Left renal pelvis (tissue), 4 donors: Measurements from ENCODE around the gene PJA2. TPM values are rescaled to one million over a fixed set of nuclear protein-coding genes. Genes with fewer than 3 reads are reported as not detected.

Source experiments
- DNase-seq, 4 donors: peaks; one replicate each; pipeline ENCODE4 v3.0.0-alpha.2; 2013; ENCODE audit warnings: low read depth in 4 of 4, low spot score in 3 of 4
- polyA plus RNA-seq, 4 donors: library from polyadenylated mRNA; unstranded; fragments of 120-200 nt; gene quantifications; one replicate each; pipeline ENCODE4 v1.2.1, GENCODE V29; 2013; ENCODE audit not compliant: insufficient read length in 4 of 4

PJA2 gene
- polyA plus RNA-seq, 4 donors = 118 to 174 (median 148) TPM

DNA sequence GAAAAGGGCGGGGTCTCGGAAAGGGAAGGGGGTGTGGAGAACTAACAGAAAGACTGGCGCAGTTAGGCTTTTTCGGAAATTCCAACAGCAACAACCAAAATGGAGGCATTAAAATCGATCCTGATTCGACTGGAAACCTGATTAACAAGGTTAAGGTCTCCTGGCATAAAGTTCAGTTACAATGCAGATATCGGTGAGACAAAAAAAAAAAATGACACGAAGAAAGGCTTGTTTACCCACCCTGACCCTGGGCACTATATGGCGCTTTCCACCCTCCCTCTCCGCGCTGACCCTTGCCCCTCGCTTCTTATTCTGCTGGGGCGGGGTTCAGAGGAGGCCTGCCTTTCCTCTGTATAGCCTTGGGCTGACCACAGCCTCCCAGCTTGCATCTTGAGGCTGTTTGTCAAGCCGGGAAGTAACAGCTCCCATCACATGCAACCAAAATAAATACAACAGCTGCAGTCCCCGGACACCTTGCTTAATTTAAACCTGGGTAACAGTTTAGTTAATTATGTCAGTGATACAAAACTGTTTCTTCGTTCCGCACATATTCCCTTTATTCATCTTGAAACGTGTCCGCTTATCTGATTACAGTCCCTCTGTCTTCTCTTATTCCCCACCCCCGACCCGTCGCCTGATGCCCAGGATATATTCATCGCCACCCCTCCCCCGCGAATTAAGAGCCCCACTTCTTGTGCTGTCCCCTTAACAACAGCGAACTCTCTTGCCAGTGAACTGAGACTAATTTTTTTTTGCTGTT is 795 bp upstream of the PJA2 start:
- peak; percentile 46 to 79 (median 58) for DNase-seq

DNA sequence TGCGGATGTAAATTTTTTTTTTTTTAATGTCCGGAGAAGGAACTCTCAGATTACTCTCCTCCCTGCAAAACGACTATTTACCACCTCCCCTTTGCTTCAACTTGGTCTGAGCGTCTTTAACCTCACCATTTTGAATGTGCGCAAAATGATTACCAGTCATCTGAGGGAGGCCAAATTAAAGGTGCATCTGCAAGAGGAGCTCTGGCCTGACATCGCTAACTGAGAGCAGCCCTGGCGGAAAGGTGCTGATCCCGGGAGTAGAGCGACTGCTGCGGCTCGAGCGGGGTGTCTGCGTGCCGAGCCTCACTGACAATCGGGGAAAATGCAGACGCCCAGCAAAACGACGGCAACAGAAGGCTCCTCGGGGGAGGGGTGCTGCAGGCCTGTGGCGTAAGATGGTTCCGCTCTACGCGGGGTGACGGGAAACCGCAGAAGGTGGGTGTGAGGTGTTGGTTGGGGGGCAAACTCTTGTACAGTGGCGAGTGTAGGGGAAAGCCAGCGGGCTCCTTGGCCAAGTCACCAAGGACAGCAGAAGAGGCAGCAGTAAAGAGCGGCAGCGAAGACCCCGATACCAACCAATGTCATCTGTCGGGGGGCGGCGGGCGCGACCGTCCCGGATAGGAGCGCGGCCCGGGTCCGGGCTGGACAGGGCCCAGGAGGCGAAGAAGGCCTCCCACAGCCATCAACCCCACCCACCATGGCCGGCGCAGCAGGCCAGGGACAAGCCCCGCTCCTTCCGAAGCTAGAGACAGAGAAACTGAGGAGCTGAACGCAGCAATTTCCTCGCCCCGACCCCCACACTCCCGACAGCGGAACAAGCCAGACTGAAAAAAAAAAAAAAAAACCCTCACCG is 557 bp downstream of the PJA2 start:
- peak in 3 of 4 donors; percentile 56 to 66 (median 59) for DNase-seq

DNA sequence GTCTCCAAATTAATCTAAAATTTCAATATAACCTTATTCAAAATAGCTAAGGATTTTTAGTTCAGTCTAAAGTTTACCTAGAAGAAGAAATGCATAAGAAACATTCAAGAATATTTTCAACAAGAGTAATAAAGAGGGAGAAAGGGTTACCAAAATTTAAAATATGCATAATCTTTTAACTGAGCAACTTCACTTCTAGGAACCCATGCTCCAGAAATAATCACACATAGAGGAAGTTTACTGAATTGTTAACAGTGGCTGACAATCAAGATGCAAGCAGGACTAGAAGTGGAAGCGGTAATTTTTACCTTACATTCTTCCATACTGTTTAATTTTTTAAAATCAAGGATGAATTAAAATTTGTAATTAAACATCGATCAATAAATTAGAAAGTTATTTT is 1.9 kb downstream of the PJA2 start:
- no peak for DNase-seq

DNA sequence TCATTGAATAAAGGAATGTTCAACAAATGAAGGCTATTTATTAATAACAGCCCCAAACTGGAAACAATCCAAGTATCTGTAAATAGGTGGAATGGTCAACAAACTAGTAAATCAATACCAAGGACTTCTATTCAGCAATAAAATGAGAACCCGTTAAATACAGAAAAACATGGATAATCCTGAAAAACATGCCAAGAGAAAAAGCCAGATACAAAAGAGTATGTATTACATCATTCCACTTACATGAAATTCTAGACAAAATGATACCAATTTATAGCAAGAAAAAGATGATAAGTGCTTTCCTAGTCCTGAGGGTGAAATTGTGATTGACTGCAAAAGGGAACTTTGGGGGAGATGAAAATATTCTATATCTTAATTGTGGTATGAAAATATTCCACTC is 3.1 kb downstream of the PJA2 start:
- DNase-seq = no peak

- no peak for DNase-seq
These were observed 5.3 kb downstream of the PJA2 start for GRCh38 chr5:109404428-109404960.

GRCh38 chr5:109403469-109403868 is 6.3 kb downstream of the PJA2 start:
- DNase-seq = no peak

DNA sequence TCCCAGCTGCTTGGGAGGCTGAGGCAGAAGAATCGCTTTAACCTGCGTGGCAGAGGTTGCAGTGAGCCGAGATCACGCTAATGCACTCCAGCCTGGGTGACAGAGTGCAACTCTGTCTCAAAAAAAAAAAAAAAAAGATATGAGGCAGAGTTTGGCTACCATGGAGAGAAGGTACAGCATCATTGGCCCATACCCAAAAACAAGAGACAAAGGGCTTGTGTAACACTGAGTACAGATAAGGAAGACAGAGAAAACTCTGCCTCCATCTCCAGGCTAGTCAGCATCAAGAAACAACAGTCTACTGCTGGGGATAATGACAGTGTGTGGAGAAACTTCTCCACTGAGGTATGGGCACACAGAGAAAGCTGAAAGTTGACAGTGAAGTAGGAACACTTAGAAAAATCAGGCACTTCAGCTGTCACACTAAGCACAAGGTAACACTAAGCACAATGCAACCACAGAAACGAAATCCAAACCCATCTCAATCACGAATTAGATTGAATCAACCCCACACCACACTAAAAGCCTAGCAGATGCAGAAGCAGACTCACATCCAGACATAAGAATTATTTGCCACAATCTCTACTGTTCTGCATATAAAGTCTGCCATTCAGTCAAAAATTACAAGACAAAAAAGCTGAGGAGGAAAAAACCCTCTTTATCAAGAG is 10.5 kb downstream of the PJA2 start:
- DNase-seq = no peak

GRCh38 chr5:109396965-109397364 is 12.8 kb downstream of the PJA2 start:
- no peak for DNase-seq

DNA sequence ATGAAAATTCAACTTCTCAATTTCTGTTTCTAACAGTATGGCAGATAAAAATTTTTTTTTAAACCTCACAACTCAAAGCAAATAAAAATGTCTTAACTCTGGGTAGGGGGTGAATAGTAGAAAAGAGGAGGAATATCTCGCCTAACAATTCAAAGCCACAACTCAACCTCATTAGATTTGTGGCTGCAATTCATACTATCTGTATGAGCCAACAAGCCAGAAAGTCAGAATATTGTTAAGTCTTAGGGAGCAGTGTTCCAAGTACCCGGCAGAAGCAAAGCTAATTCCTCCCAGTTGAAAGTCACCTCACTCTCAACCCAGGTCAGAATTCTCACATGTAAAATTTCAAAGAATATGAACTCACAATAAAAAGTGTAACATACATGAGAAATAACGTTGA is 15.0 kb downstream of the PJA2 start:
- DNase-seq = no peak

DNA sequence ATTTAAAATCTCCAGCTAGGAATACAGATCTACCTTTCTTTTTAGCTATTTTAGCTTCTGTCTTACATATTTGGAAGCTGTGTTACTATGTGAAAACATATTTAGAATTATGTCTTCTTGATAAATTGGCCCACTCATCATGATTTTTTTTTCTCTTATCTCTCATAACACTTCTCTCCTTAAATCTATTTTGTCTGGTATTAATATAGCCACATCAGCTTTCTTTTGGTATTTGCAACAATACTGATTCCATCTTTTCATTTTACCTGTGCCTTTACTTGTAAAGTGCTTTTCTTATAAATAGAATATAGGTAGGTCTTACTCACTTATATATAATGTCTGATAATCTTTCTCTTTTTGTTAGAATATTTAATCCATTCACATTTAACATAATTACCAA is 19.6 kb downstream of the PJA2 start:
- DNase-seq = no peak

DNA sequence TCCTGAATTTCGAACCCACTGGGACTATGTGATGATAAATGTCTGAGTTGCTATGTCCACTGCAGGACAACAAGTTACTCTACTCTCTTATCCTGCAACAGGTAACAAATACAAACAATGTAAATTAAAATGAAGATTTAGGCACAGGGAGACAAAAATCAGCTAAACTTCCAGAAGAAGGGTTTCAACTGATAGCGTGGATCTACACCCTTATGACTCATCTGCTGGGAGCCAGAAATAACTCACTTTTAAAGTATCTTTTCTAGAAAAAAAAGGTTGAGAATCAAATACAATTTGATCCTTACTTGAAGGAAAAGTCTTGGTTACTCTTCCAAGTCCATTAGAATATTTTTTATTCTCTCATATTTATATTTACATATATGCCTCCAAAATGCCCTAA is 21.4 kb downstream of the PJA2 start:
- no peak for DNase-seq

DNA sequence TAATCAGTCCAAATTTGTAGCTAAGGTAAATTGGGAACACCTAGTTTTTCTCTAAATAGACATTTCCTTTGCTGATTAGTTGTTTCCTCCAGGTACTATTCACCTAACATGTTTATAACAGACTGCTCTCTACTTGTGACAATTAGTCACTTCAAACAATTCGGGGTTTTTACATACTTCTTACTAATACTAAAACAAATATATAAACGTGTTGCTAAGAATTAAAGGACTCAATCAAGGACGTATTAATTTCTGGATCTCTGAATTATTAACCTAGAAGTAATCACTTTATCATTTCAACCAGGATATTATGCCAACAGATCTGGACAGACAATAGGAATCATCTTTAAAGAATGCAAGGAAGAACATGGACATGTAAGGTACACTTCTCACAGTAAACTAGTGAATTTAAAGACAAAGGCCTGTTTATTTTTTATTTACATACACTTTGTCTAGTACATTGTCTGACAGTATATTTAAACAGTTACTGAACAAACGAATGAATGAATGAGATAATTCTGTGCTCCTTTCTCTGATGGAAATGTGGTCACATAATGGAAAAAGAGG is 22.3 kb downstream of the PJA2 start:
- DNase-seq = no peak

GRCh38 chr5:109378095-109378494 is 31.7 kb downstream of the PJA2 start:
- no peak for DNase-seq

- no peak for DNase-seq
These were observed 35.1 kb downstream of the PJA2 start for GRCh38 chr5:109374625-109375024.

DNA sequence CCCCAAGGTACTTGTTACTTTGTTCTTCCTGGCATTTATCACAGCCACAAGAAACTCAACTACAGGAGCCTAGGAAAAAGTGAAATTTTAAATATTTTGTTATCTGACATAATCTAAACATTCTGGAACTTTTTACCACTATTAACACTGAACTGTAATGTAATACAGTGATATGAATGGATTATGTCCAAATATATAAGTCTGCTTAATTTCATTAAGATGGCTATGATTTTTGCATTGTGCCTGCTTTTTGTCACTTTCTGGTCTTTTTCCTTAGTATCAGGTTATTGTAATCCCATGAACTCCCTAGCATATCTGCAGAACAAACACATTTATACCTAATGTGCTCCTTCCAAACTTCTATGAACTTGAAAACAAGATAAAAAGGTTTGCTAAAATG is 35.8 kb downstream of the PJA2 start:
- no peak for DNase-seq

DNA sequence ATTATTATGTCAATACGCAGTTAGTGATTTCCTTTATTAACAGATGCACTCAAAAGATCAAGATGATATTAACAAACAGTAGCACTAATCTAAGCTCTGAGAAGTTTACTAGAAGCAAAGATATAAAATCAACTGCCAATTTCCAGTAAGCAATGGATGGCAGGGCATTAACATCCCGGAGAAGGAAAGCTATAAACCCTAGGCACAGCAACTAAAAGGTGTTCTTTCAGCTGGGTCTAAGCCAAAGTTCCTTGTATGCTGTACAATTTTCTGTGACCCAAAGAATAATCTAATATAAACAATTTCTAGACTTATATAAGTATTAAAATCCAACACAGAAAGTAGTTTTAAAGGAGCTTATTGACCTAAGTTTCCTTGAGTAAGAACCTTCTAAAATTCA is 39.4 kb downstream of the PJA2 start:
- DNase-seq = no peak

GRCh38 chr5:109365653-109366052 is 44.1 kb downstream of the PJA2 start:
- DNase-seq = no peak

GRCh38 chr5:109364977-109365376 is 44.8 kb downstream of the PJA2 start:
- DNase-seq = no peak

GRCh38 chr5:109359642-109360041 is 50.1 kb downstream of the PJA2 start:
- no peak for DNase-seq

- no peak for DNase-seq
These were observed 52.0 kb downstream of the PJA2 start for GRCh38 chr5:109357807-109358206.

DNA sequence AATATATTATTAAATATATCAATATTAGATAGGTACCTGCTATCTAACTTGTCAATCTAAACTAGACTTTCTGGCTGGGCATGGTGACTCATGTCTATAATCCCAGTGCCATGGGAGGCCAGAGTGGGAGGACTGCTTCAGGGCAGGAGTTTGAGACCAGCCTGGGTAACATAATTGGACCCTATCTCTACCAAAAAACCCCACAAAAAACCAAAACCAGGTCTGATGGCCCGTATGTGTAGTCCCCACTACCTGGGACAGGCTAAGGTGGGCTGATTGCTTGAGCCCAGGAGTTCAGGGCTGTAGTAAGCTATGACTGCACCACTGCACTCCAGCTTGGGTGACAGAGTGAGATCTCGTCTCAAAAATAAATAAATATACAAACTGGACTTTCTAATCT is 55.0 kb downstream of the PJA2 start:
- DNase-seq = no peak
